Middle frontal gyrus (tissue), 1 donor: Measurements from ENCODE around the gene CLCA4.
"Not testable (repeated sequence)": the region's sequence is repeated elsewhere in the genome, so short reads cannot be mapped to it uniquely, and the experiment has no call there.

Experiments
- DNase-seq: peaks from one replicate; pipeline ENCODE4 v3.0.0-alpha.2; 2015; ENCODE audit warnings: low spot score; ENCODE audit errors: extremely low spot score

The CLCA4 gene

GRCh38 chr1:86606080-86606479, 59.2 kb downstream of the CLCA4 start:
- not testable (repeated sequence) for DNase-seq

- no peak for DNase-seq
Measured at GRCh38 chr1:86616433-86616832, 69.6 kb downstream of the CLCA4 start.

DNA sequence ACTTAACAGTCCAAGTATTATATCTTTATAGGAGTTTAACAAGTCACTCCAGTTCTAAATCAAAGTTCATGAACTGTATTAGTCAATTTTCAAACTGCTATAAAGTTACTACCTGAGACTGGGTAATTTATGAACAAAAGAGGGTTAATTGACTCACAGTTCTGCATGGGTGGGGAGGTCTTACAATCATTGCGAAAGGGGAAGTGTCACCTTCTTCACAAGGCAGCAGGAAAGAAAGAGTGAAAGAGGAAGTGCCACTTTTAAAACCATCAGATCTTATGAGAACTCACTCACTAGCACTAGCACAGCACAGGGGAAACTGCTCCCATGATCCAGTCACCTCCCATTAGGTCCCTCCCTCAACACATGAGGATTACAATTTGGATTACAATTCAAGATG, 70.0 kb downstream of the CLCA4 start:
- no peak for DNase-seq

GRCh38 chr1:86618358-86618757, 71.5 kb downstream of the CLCA4 start:
- DNase-seq: no peak

DNA sequence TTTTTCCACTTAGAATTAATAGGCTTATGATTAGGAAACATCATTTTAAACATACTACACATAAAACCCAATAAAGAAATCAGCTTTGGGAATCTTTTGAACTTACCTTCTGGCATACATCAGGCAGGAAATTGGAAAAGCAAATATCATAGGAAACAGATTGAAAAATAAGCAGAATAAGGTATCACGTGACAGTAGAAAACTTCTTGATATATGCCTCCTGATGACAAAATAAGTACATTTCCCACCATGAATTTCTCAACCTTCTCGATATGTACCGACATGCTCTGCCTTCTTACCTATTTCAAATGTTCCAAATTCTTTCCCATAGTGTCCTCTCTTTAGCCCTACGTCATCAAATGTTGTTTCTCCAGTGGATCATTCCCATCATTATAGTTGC, 72.4 kb downstream of the CLCA4 start:
- no peak for DNase-seq

GRCh38 chr1:86621286-86621685, 74.4 kb downstream of the CLCA4 start:
- no peak for DNase-seq
